Measurements from ENCODE around the gene KRT28.

DNA sequence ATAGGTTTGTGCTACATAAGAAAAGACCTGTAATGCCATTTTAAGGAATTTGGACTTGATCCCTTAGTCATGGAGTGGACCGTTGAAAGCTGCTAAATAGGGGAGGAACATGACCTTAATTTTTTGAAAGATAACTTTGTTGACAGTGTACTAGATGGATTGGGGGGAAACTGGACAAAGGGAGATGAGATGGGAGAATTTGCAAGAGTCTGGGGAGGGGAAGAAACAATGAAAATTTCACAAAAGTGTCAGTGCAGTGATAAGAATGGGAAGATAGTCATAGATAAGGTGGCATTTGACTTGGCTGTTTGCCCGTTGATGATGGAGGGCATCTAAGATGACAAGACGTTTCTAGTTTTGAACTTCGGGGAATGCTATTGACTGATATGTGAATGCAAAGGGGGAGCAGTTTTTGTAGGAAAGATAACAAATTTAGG is 44.9 kb upstream of the KRT28 start:
- TF ChIP-seq, protein P1, sequence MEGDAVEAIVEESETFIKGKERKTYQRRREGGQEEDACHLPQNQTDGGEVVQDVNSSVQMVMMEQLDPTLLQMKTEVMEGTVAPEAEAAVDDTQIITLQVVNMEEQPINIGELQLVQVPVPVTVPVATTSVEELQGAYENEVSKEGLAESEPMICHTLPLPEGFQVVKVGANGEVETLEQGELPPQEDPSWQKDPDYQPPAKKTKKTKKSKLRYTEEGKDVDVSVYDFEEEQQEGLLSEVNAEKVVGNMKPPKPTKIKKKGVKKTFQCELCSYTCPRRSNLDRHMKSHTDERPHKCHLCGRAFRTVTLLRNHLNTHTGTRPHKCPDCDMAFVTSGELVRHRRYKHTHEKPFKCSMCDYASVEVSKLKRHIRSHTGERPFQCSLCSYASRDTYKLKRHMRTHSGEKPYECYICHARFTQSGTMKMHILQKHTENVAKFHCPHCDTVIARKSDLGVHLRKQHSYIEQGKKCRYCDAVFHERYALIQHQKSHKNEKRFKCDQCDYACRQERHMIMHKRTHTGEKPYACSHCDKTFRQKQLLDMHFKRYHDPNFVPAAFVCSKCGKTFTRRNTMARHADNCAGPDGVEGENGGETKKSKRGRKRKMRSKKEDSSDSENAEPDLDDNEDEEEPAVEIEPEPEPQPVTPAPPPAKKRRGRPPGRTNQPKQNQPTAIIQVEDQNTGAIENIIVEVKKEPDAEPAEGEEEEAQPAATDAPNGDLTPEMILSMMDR (optimal IDR thresholded peaks at IDR 0.05 in 1 of 3, IDR thresholded peaks at IDR 0.05 in 1 of 3, conservative IDR thresholded peaks at IDR 0.05 in 1 of 3; ENCODE audit: extremely low read depth in 1 of 3, insufficient read depth in 2 of 3, low read length in 3 of 3): no peak
- no peak for TF ChIP-seq EZH2 (IDR thresholded peaks at IDR 0.05; ENCODE audit: low read length)

Measured in keratinocyte (primary cell).